Thyroid gland (tissue), 4 donors: Measurements from ENCODE around the gene TECPR2.

Source experiments
- CTCF ChIP-seq, 6 experiments: fragments of 200-600 bp in 3 of 6; fragments of 450-650 bp in 3 of 6; sonication (generic) in 3 of 6; IDR thresholded peaks; one replicate each; pipeline ENCODE4 v1.5.1; 2016 to 2019; ENCODE audit warnings: antibody characterized with exemption in 6 of 6, mild to moderate bottlenecking in 2 of 6, inconsistent platforms in 1 of 6, moderate library complexity in 1 of 6
- POLR2A ChIP-seq, 2 donors: fragments of 450-650 bp; IDR thresholded peaks; one replicate each; pipeline ENCODE4 v1.6.1; 2017; ENCODE audit warnings: antibody characterized with exemption in 2 of 2, mild to moderate bottlenecking in 2 of 2, moderate library complexity in 1 of 2

GRCh38 chr14:102338724-102339123 lies 24.0 kb upstream of the TECPR2 start:
- TF ChIP-seq CTCF (IDR thresholded peaks at IDR 0.05), result no peak
- no peak for TF ChIP-seq POLR2A (IDR thresholded peaks at IDR 0.05)
